ENCODE measurements around the gene HOXB3. TPM values are rescaled to one million over a fixed set of nuclear protein-coding genes. Genes with fewer than 3 reads are reported as not detected.

Gene HOXB3
- total RNA-seq, 1 donor from 2014 or later, result not detected

GRCh38 chr17:48626245-48627117 lies 36.4 kb upstream of the HOXB3 start, which contains the start of gene HOXB9:
Gene HOXB9 (minus strand): TSS chr17:48626358. CDS start chr17:48626269, 89 bp downstream.
- Histone ChIP-seq H3K4me1 (ENCODE audit: insufficient read depth, low read length) (peaks cover 11% of the 10 kb centered on the region), H3K4me3 (ENCODE audit: insufficient read depth, low read depth, low read length) (peak within 1 kb of the TSS; percentile 20), H4K20me1 (ENCODE audit: insufficient read depth, low read length) (peaks cover 3% of the 10 kb centered on the region), H3K79me2 (ENCODE audit: insufficient read depth, low read length) (no peaks in the 10 kb centered on the region), H3K4me2 (ENCODE audit: low read length) (peak within 1 kb of the TSS; percentile 78), H3K36me3 (ENCODE audit: insufficient read depth, low read length) (no peaks in the 10 kb centered on the region), H3K27ac (ENCODE audit: low read depth, low read length) (no peak within 1 kb of the TSS), H3K9ac (ENCODE audit: low read length) (no peak within 1 kb of the TSS), H3K27me3 (ENCODE audit: insufficient read depth, low read length) (peaks cover 97% of the 10 kb centered on the region), H2AFZ (ENCODE audit: low read depth, low read length) (peak within 1 kb of the TSS; percentile 67), H3K9me3 (ENCODE audit: insufficient read depth, low read depth, low read length) (peaks cover 10% of the 10 kb centered on the region)
- FAIRE-seq (no peak), DNase-seq (ENCODE audit: low read depth) (no peak)
- Mint-ChIP-seq H3K36me3 (ENCODE audit: low read depth, unreplicated experiment) (peaks cover 8% of the 10 kb centered on the region), H3K9me3 (ENCODE audit: unreplicated experiment) (peaks cover 26% of the 10 kb centered on the region), H3K27me3 (ENCODE audit: low read depth, unreplicated experiment) (peaks cover 86% of the 10 kb centered on the region), H3K4me1 (ENCODE audit: low read depth, unreplicated experiment) (no peaks in the 10 kb centered on the region), H3K27ac (ENCODE audit: unreplicated experiment) (peak within 1 kb of the TSS; percentile 81), H3K4me3 (ENCODE audit: unreplicated experiment) (peak within 1 kb of the TSS; percentile 40)
- TF ChIP-seq CTCF (IDR thresholded peaks at IDR 0.05; ENCODE audit: insufficient read depth, low read depth, low read length) (no peak), EZH2 (IDR thresholded peaks at IDR 0.05; ENCODE audit: insufficient read depth, low read length) (peak; percentile 60)

GRCh38 chr17:48625495-48626244 lies 35.6 kb upstream of the HOXB3 start:
- Mint-ChIP-seq H3K27me3 (ENCODE audit: low read depth, unreplicated experiment) (peaks cover 86% of the 10 kb centered on the region), H3K27ac (ENCODE audit: unreplicated experiment) (no peak overlapping the region), H3K9me3 (ENCODE audit: unreplicated experiment) (peaks cover 30% of the 10 kb centered on the region), H3K4me1 (ENCODE audit: low read depth, unreplicated experiment) (no peaks in the 10 kb centered on the region), H3K4me3 (ENCODE audit: unreplicated experiment) (peak overlapping the region; percentile 40), H3K36me3 (ENCODE audit: low read depth, unreplicated experiment) (peaks cover 9% of the 10 kb centered on the region)
- H3K4me2 ChIP-seq (ENCODE audit: low read length), result peak overlapping the region; percentile 78
- H3K4me1 ChIP-seq (ENCODE audit: insufficient read depth, low read length), result peaks cover 11% of the 10 kb centered on the region
- peak overlapping the region; percentile 20 for H3K4me3 ChIP-seq (ENCODE audit: insufficient read depth, low read depth, low read length)
- H3K9ac ChIP-seq (ENCODE audit: low read length), result no peak overlapping the region
- no peak for TF ChIP-seq CTCF (IDR thresholded peaks at IDR 0.05; ENCODE audit: insufficient read depth, low read depth, low read length)
- TF ChIP-seq EZH2 (IDR thresholded peaks at IDR 0.05; ENCODE audit: insufficient read depth, low read length), result peak; percentile 73
- no peak for DNase-seq (ENCODE audit: low read depth)
- H3K27ac ChIP-seq (ENCODE audit: low read depth, low read length), result no peak overlapping the region
- H3K9me3 ChIP-seq (ENCODE audit: insufficient read depth, low read depth, low read length), result peaks cover 10% of the 10 kb centered on the region
- peak overlapping the region; percentile 67 for H2AFZ ChIP-seq (ENCODE audit: low read depth, low read length)
- FAIRE-seq, result no peak
- no peaks in the 10 kb centered on the region for H3K79me2 ChIP-seq (ENCODE audit: insufficient read depth, low read length)
- no peaks in the 10 kb centered on the region for H3K36me3 ChIP-seq (ENCODE audit: insufficient read depth, low read length)
- peaks cover 97% of the 10 kb centered on the region for H3K27me3 ChIP-seq (ENCODE audit: insufficient read depth, low read length)
- peaks cover 4% of the 10 kb centered on the region for H4K20me1 ChIP-seq (ENCODE audit: insufficient read depth, low read length)

All from astrocyte (in vitro differentiated cells and primary cell).